GM23338 (cell line): ENCODE data around the gene DGCR6L. TPM values are rescaled to one million over a fixed set of nuclear protein-coding genes. Genes with fewer than 3 reads are reported as not detected.
A peak's percentile ranks its signal among the peaks of the same experiment; 100 is the strongest.

Experiments used
- ATAC-seq: fragments of 200-7000 bp; cut with Tn5 transposase; 3 replicates; pipeline ENCODE4 v1.9.1; 2020
- DNase-seq: peaks from one replicate; pipeline ENCODE4 v3.0.0-alpha.2; 2015; ENCODE audit warnings: low spot score
- H2AFZ ChIP-seq: fragments of 200-600 bp; sonication (generic); 2 replicates; pipeline ENCODE4 v1.8.0; 2016; ENCODE audit warnings: antibody characterized with exemption, mild to moderate bottlenecking, moderate library complexity
- H3F3A ChIP-seq: fragments of 200-600 bp; sonication (generic); replicated peaks from 2 replicates; pipeline ENCODE4 v1.8.0; 2017; ENCODE audit warnings: antibody characterized with exemption, mixed run types, low read depth
- H3K27ac ChIP-seq: fragments of 200-600 bp; sonication (generic); 2 replicates; pipeline ENCODE4 v1.6.1; 2016; ENCODE audit warnings: low read depth
- H3K27me3 ChIP-seq: fragments of 200-600 bp; sonication (generic); 2 replicates; pipeline ENCODE4 v1.8.0; 2016; ENCODE audit warnings: mild to moderate bottlenecking, mixed run types, moderate library complexity; ENCODE audit not compliant: insufficient read depth
- H3K36me3 ChIP-seq: fragments of 200-600 bp; sonication (generic); 2 replicates; pipeline ENCODE4 v1.8.0; 2016; ENCODE audit warnings: mild to moderate bottlenecking; ENCODE audit not compliant: insufficient read depth
- H3K4me1 ChIP-seq: fragments of 200-600 bp; sonication (generic); 2 replicates; pipeline ENCODE4 v1.8.0; 2016; ENCODE audit warnings: mild to moderate bottlenecking, moderate library complexity; ENCODE audit not compliant: insufficient read depth
- H3K4me2 ChIP-seq: fragments of 200-600 bp; sonication (generic); 2 replicates; pipeline ENCODE4 v1.7.1; 2017; ENCODE audit warnings: mixed run types
- H3K4me3 ChIP-seq: fragments of 200-600 bp; sonication (generic); 2 replicates; pipeline ENCODE4 v1.6.1; 2016; ENCODE audit warnings: mixed run types
- H3K79me2 ChIP-seq: fragments of 200-600 bp; sonication (generic); replicated peaks from 2 replicates; pipeline ENCODE4 v1.8.0; 2017; ENCODE audit warnings: mild to moderate bottlenecking; ENCODE audit not compliant: insufficient read depth
- H3K9me2 ChIP-seq: fragments of 200-600 bp; sonication (generic); 2 replicates; pipeline ENCODE4 v1.8.0; 2017; ENCODE audit not compliant: insufficient read depth
- H4K20me1 ChIP-seq: fragments of 200-600 bp; sonication (generic); replicated peaks from 2 replicates; pipeline ENCODE4 v1.8.0; 2017; ENCODE audit warnings: mild to moderate bottlenecking; ENCODE audit not compliant: insufficient read depth
- H3K27ac Mint-ChIP-seq: 2 replicates; pipeline ENCODE4 v1.8.0; 2020; ENCODE audit warnings: inconsistent platforms, mild to moderate bottlenecking, moderate library complexity, mixed read lengths
- H3K27me3 Mint-ChIP-seq: 3 replicates; pipeline ENCODE4 v1.8.0; 2022; ENCODE audit warnings: low read depth, mild to moderate bottlenecking, moderate library complexity, mixed read lengths, inconsistent platforms; ENCODE audit not compliant: insufficient read depth, poor library complexity
- H3K36me3 Mint-ChIP-seq: 3 replicates; pipeline ENCODE4 v1.8.0; 2021; ENCODE audit warnings: low read depth, mild to moderate bottlenecking, inconsistent platforms, moderate library complexity, mixed read lengths
- H3K4me1 Mint-ChIP-seq: 3 replicates; pipeline ENCODE4 v1.8.0; 2020; ENCODE audit warnings: mild to moderate bottlenecking, inconsistent platforms, mixed read lengths
- H3K4me3 Mint-ChIP-seq: 3 replicates; pipeline ENCODE4 v1.8.0; 2021; ENCODE audit warnings: moderate library complexity, mild to moderate bottlenecking, inconsistent platforms, mixed read lengths
- H3K9me3 Mint-ChIP-seq: 3 replicates; pipeline ENCODE4 v1.8.0; 2020; ENCODE audit warnings: moderate library complexity, mild to moderate bottlenecking, inconsistent platforms, mixed read lengths
- JUNB ChIP-seq: IDR thresholded peaks from one replicate; pipeline ENCODE4 v1.6.1; 2016; ENCODE audit warnings: antibody characterized with exemption; ENCODE audit not compliant: unreplicated experiment
- NANOG ChIP-seq: IDR thresholded peaks from 2 replicates; pipeline ENCODE4 v1.6.1; 2016; ENCODE audit warnings: antibody characterized with exemption, borderline replicate concordance
- STAT1 ChIP-seq: IDR thresholded peaks from one replicate; pipeline ENCODE4 v1.6.1; 2016; ENCODE audit warnings: antibody characterized with exemption; ENCODE audit not compliant: unreplicated experiment
- ZNF114 ChIP-seq: fragments of 250-450 bp; sonication (Bioruptor Pico); IDR thresholded peaks from 2 replicates; pipeline ENCODE4 v1.5.0; 2020; ENCODE audit warnings: mild to moderate bottlenecking, moderate library complexity
- ZNF462 ChIP-seq: fragments of 250-450 bp; sonication (Bioruptor Pico); IDR thresholded peaks from 2 replicates; pipeline ENCODE4 v1.5.0; 2020; ENCODE audit warnings: mild to moderate bottlenecking, moderate library complexity
- polyA plus RNA-seq: library from polyadenylated mRNA; unstranded; fragments of >200 nt; fragmentation: Nextera tagmentation; extraction: Ambion mirVana; gene quantifications from 2 replicates; pipeline ENCODE4 v1.2.1, GENCODE V29; 2016
- total RNA-seq: library from RNA; depleted of rRNA; stranded (reverse); fragments of >200 nt; shearing (Covaris generic); gene quantifications from 2 replicates; pipeline ENCODE4 v1.2.3, GENCODE V29; 2014
- TF ChIP-seq, protein P1 (sequence below): IDR thresholded peaks from one replicate; pipeline ENCODE4 v1.6.1; 2018; ENCODE audit warnings: antibody characterized with exemption; ENCODE audit not compliant: unreplicated experiment
- TF ChIP-seq, protein P2 (sequence below): IDR thresholded peaks from 2 replicates; pipeline ENCODE4 v1.6.1; 2016; ENCODE audit warnings: antibody characterized with exemption

DGCR6L gene
- total and polyA plus RNA-seq, 2 experiments from 2014 or later: 66.3 to 85.9 TPM

DNA sequence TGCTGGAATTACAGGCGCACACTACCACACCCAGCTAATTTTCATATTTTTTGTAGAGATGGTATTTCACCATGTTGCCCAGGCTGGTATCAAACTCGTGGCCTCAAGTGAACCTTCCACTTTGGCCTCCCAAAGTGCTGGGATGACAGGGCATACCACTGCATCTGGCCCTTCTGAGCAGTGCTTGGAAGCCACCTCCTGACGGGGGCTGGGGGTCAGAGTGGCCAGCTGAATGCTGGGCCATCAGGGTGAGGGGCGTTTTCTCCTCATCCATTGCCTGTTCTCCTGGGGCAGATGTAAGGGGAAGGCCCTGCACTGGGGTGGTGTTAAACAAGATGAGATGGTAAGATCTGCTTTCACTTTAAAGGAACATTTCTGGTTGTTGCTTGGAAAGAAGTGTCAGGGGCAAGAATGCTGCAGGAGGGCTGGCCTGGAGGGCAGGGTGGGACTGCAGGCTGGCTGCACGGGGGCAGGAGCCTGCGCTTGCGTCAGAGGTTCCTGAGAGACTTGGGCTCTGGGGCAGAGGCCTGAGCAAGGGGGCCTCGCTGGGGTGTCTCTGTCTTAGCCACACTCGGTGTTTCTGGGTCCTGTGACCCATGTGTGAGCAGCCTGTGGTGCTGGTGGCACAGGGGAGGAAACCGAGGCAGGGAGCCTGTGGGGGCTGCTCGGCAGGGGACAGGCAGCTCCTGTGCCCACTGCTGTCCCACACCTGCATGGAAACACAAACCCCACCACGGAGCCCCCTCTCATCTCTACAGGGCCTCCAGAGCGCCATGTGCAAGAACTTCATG is 17.2 kb downstream of the DGCR6L start (continued):
- no peak for TF ChIP-seq ZNF462 (CRISPR knock-in tag)
- TF ChIP-seq, protein P1, sequence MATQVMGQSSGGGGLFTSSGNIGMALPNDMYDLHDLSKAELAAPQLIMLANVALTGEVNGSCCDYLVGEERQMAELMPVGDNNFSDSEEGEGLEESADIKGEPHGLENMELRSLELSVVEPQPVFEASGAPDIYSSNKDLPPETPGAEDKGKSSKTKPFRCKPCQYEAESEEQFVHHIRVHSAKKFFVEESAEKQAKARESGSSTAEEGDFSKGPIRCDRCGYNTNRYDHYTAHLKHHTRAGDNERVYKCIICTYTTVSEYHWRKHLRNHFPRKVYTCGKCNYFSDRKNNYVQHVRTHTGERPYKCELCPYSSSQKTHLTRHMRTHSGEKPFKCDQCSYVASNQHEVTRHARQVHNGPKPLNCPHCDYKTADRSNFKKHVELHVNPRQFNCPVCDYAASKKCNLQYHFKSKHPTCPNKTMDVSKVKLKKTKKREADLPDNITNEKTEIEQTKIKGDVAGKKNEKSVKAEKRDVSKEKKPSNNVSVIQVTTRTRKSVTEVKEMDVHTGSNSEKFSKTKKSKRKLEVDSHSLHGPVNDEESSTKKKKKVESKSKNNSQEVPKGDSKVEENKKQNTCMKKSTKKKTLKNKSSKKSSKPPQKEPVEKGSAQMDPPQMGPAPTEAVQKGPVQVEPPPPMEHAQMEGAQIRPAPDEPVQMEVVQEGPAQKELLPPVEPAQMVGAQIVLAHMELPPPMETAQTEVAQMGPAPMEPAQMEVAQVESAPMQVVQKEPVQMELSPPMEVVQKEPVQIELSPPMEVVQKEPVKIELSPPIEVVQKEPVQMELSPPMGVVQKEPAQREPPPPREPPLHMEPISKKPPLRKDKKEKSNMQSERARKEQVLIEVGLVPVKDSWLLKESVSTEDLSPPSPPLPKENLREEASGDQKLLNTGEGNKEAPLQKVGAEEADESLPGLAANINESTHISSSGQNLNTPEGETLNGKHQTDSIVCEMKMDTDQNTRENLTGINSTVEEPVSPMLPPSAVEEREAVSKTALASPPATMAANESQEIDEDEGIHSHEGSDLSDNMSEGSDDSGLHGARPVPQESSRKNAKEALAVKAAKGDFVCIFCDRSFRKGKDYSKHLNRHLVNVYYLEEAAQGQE: no peak
- TF ChIP-seq NANOG: no peak

- H2AFZ ChIP-seq: 0 out of 2 replicates have a peak overlapping the region, but pooled peaks have one; percentile 43
- peak; percentile 34 for ATAC-seq
- H3K9me3 Mint-ChIP-seq: peaks cover 2% of the 10 kb centered on the region; the same call in 1 of the 3 replicates
- no peak for TF ChIP-seq STAT1
- TF ChIP-seq, protein P2, sequence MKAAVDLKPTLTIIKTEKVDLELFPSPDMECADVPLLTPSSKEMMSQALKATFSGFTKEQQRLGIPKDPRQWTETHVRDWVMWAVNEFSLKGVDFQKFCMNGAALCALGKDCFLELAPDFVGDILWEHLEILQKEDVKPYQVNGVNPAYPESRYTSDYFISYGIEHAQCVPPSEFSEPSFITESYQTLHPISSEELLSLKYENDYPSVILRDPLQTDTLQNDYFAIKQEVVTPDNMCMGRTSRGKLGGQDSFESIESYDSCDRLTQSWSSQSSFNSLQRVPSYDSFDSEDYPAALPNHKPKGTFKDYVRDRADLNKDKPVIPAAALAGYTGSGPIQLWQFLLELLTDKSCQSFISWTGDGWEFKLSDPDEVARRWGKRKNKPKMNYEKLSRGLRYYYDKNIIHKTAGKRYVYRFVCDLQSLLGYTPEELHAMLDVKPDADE: no peak
- TF ChIP-seq, protein P1: no peak
- no peak for TF ChIP-seq JUNB
- TF ChIP-seq ZNF114 (CRISPR knock-in tag): no peak
These were observed 20.1 kb downstream of the DGCR6L start for GRCh38 chr22:20299746-20300136.

More at GRCh38 chr22:20299746-20300136, 20.1 kb downstream of the DGCR6L start:
- peaks cover 39% of the 10 kb centered on the region for H3K27me3 ChIP-seq
- Mint-ChIP-seq H3K27me3 (peaks cover 42% of the 10 kb centered on the region), H3K4me1 (peaks cover 6% of the 10 kb centered on the region; the same call in 2 of the 3 replicates), H3K27ac (no peak overlapping the region), H3K36me3 (no peaks in the 10 kb centered on the region), H3K4me3 (peak overlapping the region; percentile 66)
- H3K27ac ChIP-seq: no peak overlapping the region
- DNase-seq: peak; percentile 58
- no peaks in the 10 kb centered on the region for H3K36me3 ChIP-seq
- no peaks in the 10 kb centered on the region for H4K20me1 ChIP-seq
- 0 out of 2 replicates have a peak, but pooled peaks cover 3% of the 10 kb centered on the region for H3F3A ChIP-seq
- H3K4me2 ChIP-seq: peak overlapping the region; percentile 88
- peak overlapping the region; percentile 73 for H3K4me3 ChIP-seq
- no peaks in the 10 kb centered on the region; the same call in 1 of the 2 replicates for H3K4me1 ChIP-seq
- H3K9me2 ChIP-seq: no peaks in the 10 kb centered on the region
- no peaks in the 10 kb centered on the region for H3K79me2 ChIP-seq
